HL-60 (cell line): ENCODE results near the gene TIMP3.

Experiments used
- CTCF ChIP-seq: IDR thresholded peaks from one replicate; pipeline ENCODE4 v1.5.1; 2011; ENCODE audit warnings: low read length, control low read depth, inconsistent platforms; ENCODE audit not compliant: insufficient read depth
- POLR2AphosphoS5 ChIP-seq: IDR thresholded peaks from 2 replicates; pipeline ENCODE4 v1.6.1; 2012; ENCODE audit warnings: low read depth
- REST ChIP-seq: IDR thresholded peaks from 2 replicates; pipeline ENCODE4 v1.6.1; 2012; ENCODE audit warnings: low read depth; ENCODE audit not compliant: insufficient replicate concordance

DNA sequence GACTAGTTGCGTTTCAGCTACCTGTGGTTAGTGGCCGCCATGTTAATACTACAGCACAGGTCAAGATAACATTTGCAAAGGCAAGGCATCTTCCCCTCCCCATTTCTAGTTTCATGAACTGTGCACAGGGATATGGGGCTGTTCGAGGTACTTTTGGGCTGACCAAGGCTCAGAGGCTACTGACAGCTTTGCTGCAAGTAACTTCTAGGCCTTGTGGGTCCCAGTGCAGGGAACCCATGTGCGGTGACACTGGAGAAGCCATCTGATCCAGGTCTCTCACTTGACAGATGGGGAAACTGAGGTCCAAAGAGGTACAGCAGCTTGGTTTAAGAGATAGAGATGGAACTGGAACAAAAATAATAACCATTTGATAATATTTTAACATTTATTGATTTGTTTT, 13.6 kb downstream of the TIMP3 start:
- no peak for TF ChIP-seq CTCF
- TF ChIP-seq REST = no peak
- TF ChIP-seq POLR2AphosphoS5 = no peak
